Body of pancreas (tissue), 4 donors: Measurements from ENCODE around the gene SHH. TPM values are rescaled to one million over a fixed set of nuclear protein-coding genes. Genes with fewer than 3 reads are reported as not detected.

Source experiments
- ATAC-seq: fragments of 150-250 bp; one replicate; pipeline ENCODE4 v1.9.1; 2016
- DNase-seq, 4 donors: peaks; one replicate each; pipeline ENCODE4 v3.0.0-alpha.2; 2019
- H3K27ac ChIP-seq, 4 donors: fragments of 200-600 bp; sonication (generic); 1 replicate in 3 of 4; 2 replicates in 1 of 4; pipeline versions ENCODE4 v1.5.1 to v1.6.1; 2016 to 2019; ENCODE audit warnings: mild to moderate bottlenecking in 1 of 4, mixed read lengths in 1 of 4, moderate library complexity in 1 of 4
- H3K27me3 ChIP-seq, 2 donors: fragments of 200-600 bp; sonication (generic); one replicate each; pipeline ENCODE4 v1.6.0; 2016; ENCODE audit warnings: mild to moderate bottlenecking in 1 of 2
- H3K36me3 ChIP-seq, 2 donors: fragments of 200-600 bp; sonication (generic); replicated peaks in 1 of 2; 2 replicates each; pipeline ENCODE4 v1.5.1; 2016; ENCODE audit warnings: low read depth in 2 of 2; ENCODE audit not compliant: insufficient read depth in 1 of 2
- H3K4me1 ChIP-seq: fragments of 200-600 bp; sonication (generic); one replicate; pipeline ENCODE4 v1.6.0; 2016
- H3K4me3 ChIP-seq, 2 donors: fragments of 200-600 bp; sonication (generic); 1 replicate in 1 of 2; 2 replicates in 1 of 2; pipeline ENCODE4 v1.5.1; 2016 to 2019
- H3K9me3 ChIP-seq, 3 donors: fragments of 200-600 bp; sonication (generic); 1 replicate in 2 of 3; 2 replicates in 1 of 3; pipeline ENCODE4 v1.5.1; 2016
- CTCF ChIP-seq, 7 experiments: fragments of 450-650 bp in 4 of 7; fragments of 200-600 bp in 3 of 7; sonication (generic) in 3 of 7; IDR thresholded peaks; one replicate each; pipeline ENCODE4 v1.5.1; 2016 to 2019; ENCODE audit warnings: antibody characterized with exemption in 7 of 7
- POLR2A ChIP-seq, 3 donors: fragments of 450-650 bp; IDR thresholded peaks; one replicate each; pipeline ENCODE4 v1.6.1; 2016; ENCODE audit warnings: antibody characterized with exemption in 3 of 3, mild to moderate bottlenecking in 2 of 3
- WGBS, 2 donors: methylation state at CpG; one replicate each; pipeline ENCODE4 v1.1.5; 2017; 5-methylcytosine and 5-hydroxymethylcytosine counted together
- intact Hi-C: fragments of 100-400 bp; cut with DNase I; formaldehyde crosslinking; loops from one replicate; pipeline ENCODE4 v1.15.1; 2023
- total RNA-seq, 2 donors: library from RNA; depleted of rRNA; stranded (reverse); fragments of >200 nt; gene quantifications; one replicate each; pipeline ENCODE4 v1.1.0, GENCODE V29; 2016

SHH gene
- total RNA-seq, 2 donors from 2014 or later, result 0.33 to 0.78 TPM

- Histone ChIP-seq H3K27ac (no peak overlapping the region), H3K9me3 (no peaks in the 10 kb centered on the region), H3K4me1 (peaks cover 8% of the 10 kb centered on the region), H3K27me3 (peaks cover 0 to 9% of the 10 kb centered on the region in 2 donors), H3K36me3 (no peaks in the 10 kb centered on the region), H3K4me3 (no peak overlapping the region)
- TF ChIP-seq CTCF (IDR thresholded peaks at IDR 0.05) (no peak), POLR2A (IDR thresholded peaks at IDR 0.05) (no peak)
- DNase-seq (no peak), ATAC-seq (peak; percentile 3)
- intact Hi-C loops, result loop anchor here (5.0 kb wide), 1 partner anchor 675 kb away; no protein-coding TSS in a partner anchor
- 60 to 62% methylated on average over 22 to 35 of the region's 38 CpGs for WGBS, 2 donors
Measured at GRCh38 chr7:155797262-155798250, 14.7 kb downstream of the SHH start.

DNA sequence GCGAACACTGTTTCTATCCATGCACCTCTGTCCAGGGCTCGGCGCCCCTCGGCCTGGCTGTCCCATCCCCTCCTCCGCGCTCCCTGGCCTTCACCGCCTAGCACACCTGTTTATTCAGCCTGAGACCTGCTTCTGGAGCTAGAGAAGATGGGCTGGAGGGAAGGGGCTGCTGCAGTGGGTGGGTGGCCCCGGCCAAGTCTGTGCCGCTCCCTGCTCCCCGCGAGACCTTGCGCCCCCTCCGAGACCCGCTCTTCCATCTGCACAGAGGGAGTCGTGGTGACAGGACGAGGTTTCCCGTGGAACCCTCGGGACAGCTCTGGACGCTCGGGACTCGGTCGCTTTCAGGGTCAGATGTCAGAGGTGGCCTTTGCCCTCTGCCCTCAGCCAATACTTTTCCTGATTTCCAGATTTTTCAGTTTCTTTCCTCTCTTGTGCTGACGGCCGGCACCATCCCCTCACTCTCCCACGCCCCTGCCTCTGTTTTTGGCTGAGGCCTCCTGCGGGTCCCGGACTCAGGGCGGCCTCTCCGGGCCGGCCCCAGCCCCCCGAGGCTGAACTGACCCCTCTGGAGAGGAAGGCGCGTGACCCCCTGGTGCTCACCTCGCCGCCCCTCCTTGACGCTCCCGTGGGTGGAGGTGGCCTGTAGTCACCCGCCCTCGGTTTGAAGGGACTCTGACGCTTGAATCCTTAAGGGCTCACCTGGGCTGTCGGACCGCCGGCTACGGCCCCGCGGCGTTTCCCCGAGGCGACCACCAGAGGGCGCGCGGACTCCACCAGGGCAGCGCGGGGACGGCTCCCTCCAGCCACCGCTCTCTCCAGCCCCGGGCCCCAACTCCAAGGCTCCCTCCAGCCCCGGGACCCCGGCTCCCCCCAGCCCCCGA lies 15.6 kb downstream of the SHH start:
- ATAC-seq (peak; percentile 84), DNase-seq (peak; percentile 65 to 79 (median 76))
- intact Hi-C loops, result loop anchor here (5.0 kb wide), 1 partner anchor 676 kb away; no protein-coding TSS in a partner anchor
- H3K4me3 ChIP-seq, result no peak overlapping the region
- no peaks in the 10 kb centered on the region for H3K36me3 ChIP-seq
- no peak overlapping the region for H3K27ac ChIP-seq
- TF ChIP-seq POLR2A (IDR thresholded peaks at IDR 0.05), result no peak
- peak; percentile 71 to 96 (median 87) for TF ChIP-seq CTCF (IDR thresholded peaks at IDR 0.05)
- peaks cover 0 to 9% of the 10 kb centered on the region in 2 donors for H3K27me3 ChIP-seq
- no peaks in the 10 kb centered on the region for H3K9me3 ChIP-seq
- H3K4me1 ChIP-seq, result peaks cover 8% of the 10 kb centered on the region
- 18 to 21% methylated on average over 49 to 60 of the region's 60 CpGs for WGBS, 2 donors

GRCh38 chr7:155795951-155796350 lies 16.3 kb downstream of the SHH start:
- no peaks in the 10 kb centered on the region for H3K36me3 ChIP-seq
- no peak overlapping the region for H3K4me3 ChIP-seq
- WGBS, 2 donors, result 46 to 53% methylated on average over 7 to 8 of the region's 8 CpGs
- no peaks in the 10 kb centered on the region for H3K9me3 ChIP-seq
- peaks cover 8% of the 10 kb centered on the region for H3K4me1 ChIP-seq
- ATAC-seq (no peak), DNase-seq (no peak)
- TF ChIP-seq CTCF (IDR thresholded peaks at IDR 0.05) (no peak), POLR2A (IDR thresholded peaks at IDR 0.05) (no peak)
- peaks cover 0 to 3% of the 10 kb centered on the region in 2 donors for H3K27me3 ChIP-seq
- intact Hi-C loops, result loop anchor here (5.0 kb wide), 1 partner anchor 676 kb away; no protein-coding TSS in a partner anchor
- no peak overlapping the region for H3K27ac ChIP-seq

DNA sequence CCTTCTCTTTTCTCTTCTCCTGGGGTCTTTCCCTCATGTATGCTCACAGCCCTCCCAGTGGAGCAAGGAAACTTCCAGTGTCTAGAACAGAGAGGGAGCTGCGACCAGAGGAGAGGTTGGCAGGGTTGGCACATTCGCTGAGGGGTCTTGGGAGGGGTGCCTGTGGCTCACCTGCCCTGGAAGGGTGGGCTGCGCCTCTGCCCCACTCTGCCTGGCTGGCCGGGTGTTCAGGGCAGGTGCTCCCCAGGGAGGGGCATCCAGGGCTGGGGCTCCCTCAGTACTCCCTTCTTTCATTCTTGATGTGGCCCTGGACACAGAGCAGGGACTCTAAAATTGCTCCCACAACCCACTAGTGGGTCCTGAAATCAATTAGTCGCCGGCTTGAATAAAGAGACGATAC lies 16.9 kb downstream of the SHH start:
- TF ChIP-seq POLR2A (IDR thresholded peaks at IDR 0.05) (no peak), CTCF (IDR thresholded peaks at IDR 0.05) (no peak)

More for the DNA sequence above, 16.9 kb downstream of the SHH start:
- no peaks in the 10 kb centered on the region for H3K36me3 ChIP-seq
- peaks cover 0 to 3% of the 10 kb centered on the region in 2 donors for H3K27me3 ChIP-seq
- ATAC-seq (no peak), DNase-seq (no peak)
- intact Hi-C loops, result loop anchor here (5.0 kb wide), 1 partner anchor 677 kb away; no protein-coding TSS in a partner anchor
- no peak overlapping the region for H3K27ac ChIP-seq
- no peaks in the 10 kb centered on the region for H3K9me3 ChIP-seq
- 64 to 79% methylated on average over 5 to 7 of the region's 7 CpGs for WGBS, 2 donors
- no peak overlapping the region for H3K4me3 ChIP-seq
- peaks cover 8% of the 10 kb centered on the region for H3K4me1 ChIP-seq
